ENCODE measurements around the gene ZMAT3.

ZMAT3 gene

GRCh38 chr3:179021119-179021903, 50.3 kb downstream of the ZMAT3 start:
- no peak for TF ChIP-seq CTCF (IDR thresholded peaks at IDR 0.05; ENCODE audit: low read depth, low read length)
- no peak overlapping the region for H3K4me3 ChIP-seq (replicated peaks in 1 of 2; ENCODE audit: low read depth in 2 of 2, low read length in 2 of 2)
- peak in 1 of 2 donors; percentile 19 for DNase-seq (ENCODE audit: low read depth in 2 of 2)

- H3K4me3 ChIP-seq (replicated peaks in 1 of 2; ENCODE audit: low read depth in 2 of 2, low read length in 2 of 2), result no peak overlapping the region
- DNase-seq (ENCODE audit: low read depth in 2 of 2), result peak; percentile 52 to 70
- no peak for TF ChIP-seq CTCF (IDR thresholded peaks at IDR 0.05; ENCODE audit: low read depth, low read length)
Measured at GRCh38 chr3:179020112-179020511, 51.5 kb downstream of the ZMAT3 start.

- no peak for TF ChIP-seq CTCF (IDR thresholded peaks at IDR 0.05; ENCODE audit: low read depth, low read length)
- DNase-seq (ENCODE audit: low read depth in 2 of 2), result no peak
- no peak overlapping the region for H3K4me3 ChIP-seq (replicated peaks in 1 of 2; ENCODE audit: low read depth in 2 of 2, low read length in 2 of 2)
Measured at GRCh38 chr3:179018808-179019207, 52.8 kb downstream of the ZMAT3 start.

GRCh38 chr3:179016979-179017670, 54.5 kb downstream of the ZMAT3 start:
- no peak overlapping the region for H3K4me3 ChIP-seq (replicated peaks in 1 of 2; ENCODE audit: low read depth in 2 of 2, low read length in 2 of 2)
- TF ChIP-seq CTCF (IDR thresholded peaks at IDR 0.05; ENCODE audit: low read depth, low read length), result no peak
- DNase-seq (ENCODE audit: low read depth in 2 of 2), result no peak

GRCh38 chr3:179015551-179016020, 56.0 kb downstream of the ZMAT3 start:
- no peak overlapping the region for H3K4me3 ChIP-seq (replicated peaks in 1 of 2; ENCODE audit: low read depth in 2 of 2, low read length in 2 of 2)
- peak; percentile 86 to 91 for DNase-seq (ENCODE audit: low read depth in 2 of 2)
- peak; percentile 70 for TF ChIP-seq CTCF (IDR thresholded peaks at IDR 0.05; ENCODE audit: low read depth, low read length)

GRCh38 chr3:179005706-179006105, 65.9 kb downstream of the ZMAT3 start:
- H3K4me3 ChIP-seq (replicated peaks in 1 of 2; ENCODE audit: low read depth in 2 of 2, low read length in 2 of 2), result no peak overlapping the region
- no peak for TF ChIP-seq CTCF (IDR thresholded peaks at IDR 0.05; ENCODE audit: low read depth, low read length)
- no peak for DNase-seq (ENCODE audit: low read depth in 2 of 2)

Data from cardiac fibroblast (primary cell).